SK-N-SH (cell line): ENCODE results near the gene PIK3R1.

Experiments
- SMC3 ChIP-seq: IDR thresholded peaks from 2 replicates; pipeline ENCODE4 v1.6.1; 2012; ENCODE audit warnings: low read depth, low read length, improper control_type of control experiment
- TF ChIP-seq, protein P1 (sequence below): fragments of 200-600 bp; sonication (generic); IDR thresholded peaks from 2 replicates; pipeline ENCODE4 v1.6.1; 2017; ENCODE audit warnings: antibody characterized with exemption, mild to moderate bottlenecking, moderate library complexity
- TF ChIP-seq, protein P2 (sequence below): IDR thresholded peaks from 2 replicates; pipeline ENCODE4 v1.4.0; 2012; ENCODE audit warnings: low read depth, borderline replicate concordance

DNA sequence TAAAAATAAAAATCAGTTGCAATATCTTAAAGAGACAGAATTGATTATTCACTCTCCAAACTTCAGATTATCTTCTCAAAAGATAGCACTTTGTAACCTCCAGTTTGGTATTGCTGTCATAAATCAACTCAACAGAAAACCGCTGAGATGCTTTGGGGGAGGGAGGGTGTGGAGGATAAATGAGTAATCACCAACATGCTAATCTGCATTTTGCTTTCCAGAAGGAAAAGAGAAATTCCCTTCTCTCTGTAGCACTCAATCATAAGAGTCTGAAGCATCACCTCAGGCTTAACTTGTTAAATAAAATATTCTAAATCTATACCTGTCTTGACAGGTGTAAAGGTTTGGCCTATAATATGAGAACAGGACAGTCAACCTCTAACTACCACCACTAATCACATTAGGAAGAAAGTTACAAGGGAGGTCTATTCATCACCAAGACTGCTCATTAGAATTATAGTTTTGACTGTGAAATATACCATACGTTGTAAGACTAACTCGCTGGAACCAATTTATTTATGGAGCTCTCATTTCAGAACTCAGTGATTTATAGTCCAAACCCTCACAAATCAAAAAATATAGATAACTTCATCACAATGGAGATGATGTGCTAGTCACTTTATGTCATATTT is 89.0 kb downstream of the PIK3R1 start:
- TF ChIP-seq, protein P1, sequence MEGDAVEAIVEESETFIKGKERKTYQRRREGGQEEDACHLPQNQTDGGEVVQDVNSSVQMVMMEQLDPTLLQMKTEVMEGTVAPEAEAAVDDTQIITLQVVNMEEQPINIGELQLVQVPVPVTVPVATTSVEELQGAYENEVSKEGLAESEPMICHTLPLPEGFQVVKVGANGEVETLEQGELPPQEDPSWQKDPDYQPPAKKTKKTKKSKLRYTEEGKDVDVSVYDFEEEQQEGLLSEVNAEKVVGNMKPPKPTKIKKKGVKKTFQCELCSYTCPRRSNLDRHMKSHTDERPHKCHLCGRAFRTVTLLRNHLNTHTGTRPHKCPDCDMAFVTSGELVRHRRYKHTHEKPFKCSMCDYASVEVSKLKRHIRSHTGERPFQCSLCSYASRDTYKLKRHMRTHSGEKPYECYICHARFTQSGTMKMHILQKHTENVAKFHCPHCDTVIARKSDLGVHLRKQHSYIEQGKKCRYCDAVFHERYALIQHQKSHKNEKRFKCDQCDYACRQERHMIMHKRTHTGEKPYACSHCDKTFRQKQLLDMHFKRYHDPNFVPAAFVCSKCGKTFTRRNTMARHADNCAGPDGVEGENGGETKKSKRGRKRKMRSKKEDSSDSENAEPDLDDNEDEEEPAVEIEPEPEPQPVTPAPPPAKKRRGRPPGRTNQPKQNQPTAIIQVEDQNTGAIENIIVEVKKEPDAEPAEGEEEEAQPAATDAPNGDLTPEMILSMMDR, result no peak
- TF ChIP-seq, protein P2, sequence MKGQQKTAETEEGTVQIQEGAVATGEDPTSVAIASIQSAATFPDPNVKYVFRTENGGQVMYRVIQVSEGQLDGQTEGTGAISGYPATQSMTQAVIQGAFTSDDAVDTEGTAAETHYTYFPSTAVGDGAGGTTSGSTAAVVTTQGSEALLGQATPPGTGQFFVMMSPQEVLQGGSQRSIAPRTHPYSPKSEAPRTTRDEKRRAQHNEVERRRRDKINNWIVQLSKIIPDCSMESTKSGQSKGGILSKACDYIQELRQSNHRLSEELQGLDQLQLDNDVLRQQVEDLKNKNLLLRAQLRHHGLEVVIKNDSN, result no peak
- TF ChIP-seq SMC3, result no peak
